NAMALWA (cell line): Measurements from ENCODE around the gene TECR.
A peak's percentile ranks its signal among the peaks of the same experiment; 100 is the strongest.
"Not testable (repeated sequence)": the region's sequence is repeated elsewhere in the genome, so short reads cannot be mapped to it uniquely, and the experiment has no call there.

Experiments used
- DNase-seq: peaks from one replicate; pipeline ENCODE4 v3.0.0-alpha.2; 2015; ENCODE audit warnings: low spot score

The TECR gene

GRCh38 chr19:14540741-14541525, 11.5 kb downstream of the TECR start:
- no peak for DNase-seq

- DNase-seq: not testable (repeated sequence)
These were observed 12.6 kb downstream of the TECR start for GRCh38 chr19:14541979-14542378.

- no peak for DNase-seq
These were observed 13.4 kb downstream of the TECR start for GRCh38 chr19:14542711-14543328.

GRCh38 chr19:14544047-14544446, 14.7 kb downstream of the TECR start:
- DNase-seq: no peak

DNA sequence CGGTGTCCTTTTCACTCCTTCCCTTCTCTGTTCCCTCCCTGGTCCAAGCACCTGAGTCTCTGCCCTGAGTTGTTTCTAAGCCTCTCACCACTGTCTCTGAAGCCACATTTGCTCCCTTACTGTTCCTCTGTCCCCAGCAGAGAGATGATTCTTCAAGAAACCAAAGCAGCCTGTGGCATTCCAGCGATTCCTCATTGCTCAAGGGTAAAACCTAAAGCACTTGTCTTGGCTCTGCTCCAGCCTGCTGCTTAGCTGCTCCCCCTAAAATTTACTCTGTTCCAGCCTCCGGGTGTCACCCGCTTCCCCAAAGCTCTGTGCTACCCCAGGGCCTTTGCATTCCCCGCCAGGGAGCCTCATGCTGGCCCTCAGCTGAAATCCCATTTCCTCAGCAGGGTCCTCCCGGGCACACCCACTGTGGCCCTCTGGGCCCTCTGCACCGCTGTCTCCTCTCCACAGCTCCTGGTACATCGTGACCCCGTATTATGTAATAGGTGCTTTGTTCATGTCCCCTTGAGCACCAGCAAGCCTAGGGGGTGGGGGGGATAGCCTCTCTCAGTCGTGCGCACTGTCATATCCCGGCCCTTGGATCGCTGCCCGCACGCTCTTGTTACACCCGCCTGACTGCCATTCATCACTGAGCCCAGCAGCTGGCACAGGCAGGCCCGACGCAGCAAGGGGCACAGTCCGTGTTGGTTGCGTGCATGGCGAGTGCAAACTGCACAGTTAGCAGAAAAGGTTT, 15.8 kb downstream of the TECR start:
- DNase-seq: no peak

GRCh38 chr19:14545716-14546082, 16.3 kb downstream of the TECR start:
- no peak for DNase-seq

- DNase-seq: no peak
These were observed 20.9 kb downstream of the TECR start for GRCh38 chr19:14550201-14550754.

DNA sequence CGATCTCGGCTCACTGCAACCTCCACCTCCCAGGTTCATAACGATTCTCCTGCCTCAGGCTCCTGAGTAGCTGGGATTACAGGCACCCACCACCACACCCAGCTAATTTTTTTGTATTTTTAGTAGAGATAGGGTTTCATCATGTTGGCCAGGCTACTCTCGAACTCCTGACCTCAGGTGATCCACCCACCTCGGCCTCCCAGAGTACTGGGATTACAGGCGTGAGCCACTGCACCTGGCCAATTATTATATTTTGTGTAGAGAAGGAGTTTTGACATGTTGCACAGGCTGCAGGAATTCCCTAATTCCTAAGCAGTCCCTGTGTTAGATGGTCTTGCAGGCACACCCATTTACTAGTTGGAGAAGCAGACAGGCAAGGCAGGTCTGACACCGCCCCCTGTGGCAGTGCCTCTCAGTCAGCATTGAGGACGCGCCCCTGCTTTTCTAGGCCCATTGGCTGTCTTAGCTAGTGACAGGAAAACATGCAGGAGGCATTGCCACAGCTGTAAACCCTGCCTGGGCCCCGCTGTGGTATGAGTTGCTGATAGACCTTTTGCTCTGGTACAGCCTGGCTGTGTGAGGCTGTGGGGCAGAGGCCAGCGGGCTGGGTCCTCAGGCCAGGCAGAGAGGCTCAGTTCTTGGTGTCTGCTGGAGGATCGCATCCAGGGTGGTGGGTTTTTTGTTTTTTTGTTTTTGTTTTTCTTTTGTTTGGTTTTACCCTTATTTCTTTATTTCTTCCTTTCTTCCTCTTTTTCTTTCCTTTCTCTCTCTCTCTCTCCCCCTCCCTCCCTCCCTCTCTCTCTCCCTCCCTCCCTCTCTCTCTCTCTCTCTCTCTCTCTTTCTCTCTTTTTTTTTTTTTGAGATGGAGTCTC, 22.0 kb downstream of the TECR start:
- peak; percentile 95 for DNase-seq

- not testable (repeated sequence) for DNase-seq
These were observed 22.6 kb downstream of the TECR start for GRCh38 chr19:14552006-14552360.

GRCh38 chr19:14553042-14553938, 23.9 kb downstream of the TECR start:
- no peak for DNase-seq

DNA sequence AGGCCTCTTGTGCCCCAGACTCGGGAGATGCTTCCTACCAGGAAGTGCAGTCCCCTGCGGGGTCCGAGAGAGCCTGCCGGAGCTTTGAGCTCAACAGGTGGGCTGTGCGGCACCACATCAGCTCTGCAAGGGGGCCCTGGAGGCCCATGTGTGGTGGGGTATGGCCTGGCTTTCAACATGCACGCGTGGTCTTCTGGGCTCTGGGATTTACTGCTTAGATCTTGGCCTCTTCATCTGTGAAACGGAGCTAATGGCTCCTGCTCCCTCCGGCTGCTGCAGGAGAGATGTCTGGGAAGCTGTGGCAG, 24.5 kb downstream of the TECR start:
- no peak for DNase-seq

GRCh38 chr19:14554382-14554812, 25.0 kb downstream of the TECR start:
- DNase-seq: no peak

DNA sequence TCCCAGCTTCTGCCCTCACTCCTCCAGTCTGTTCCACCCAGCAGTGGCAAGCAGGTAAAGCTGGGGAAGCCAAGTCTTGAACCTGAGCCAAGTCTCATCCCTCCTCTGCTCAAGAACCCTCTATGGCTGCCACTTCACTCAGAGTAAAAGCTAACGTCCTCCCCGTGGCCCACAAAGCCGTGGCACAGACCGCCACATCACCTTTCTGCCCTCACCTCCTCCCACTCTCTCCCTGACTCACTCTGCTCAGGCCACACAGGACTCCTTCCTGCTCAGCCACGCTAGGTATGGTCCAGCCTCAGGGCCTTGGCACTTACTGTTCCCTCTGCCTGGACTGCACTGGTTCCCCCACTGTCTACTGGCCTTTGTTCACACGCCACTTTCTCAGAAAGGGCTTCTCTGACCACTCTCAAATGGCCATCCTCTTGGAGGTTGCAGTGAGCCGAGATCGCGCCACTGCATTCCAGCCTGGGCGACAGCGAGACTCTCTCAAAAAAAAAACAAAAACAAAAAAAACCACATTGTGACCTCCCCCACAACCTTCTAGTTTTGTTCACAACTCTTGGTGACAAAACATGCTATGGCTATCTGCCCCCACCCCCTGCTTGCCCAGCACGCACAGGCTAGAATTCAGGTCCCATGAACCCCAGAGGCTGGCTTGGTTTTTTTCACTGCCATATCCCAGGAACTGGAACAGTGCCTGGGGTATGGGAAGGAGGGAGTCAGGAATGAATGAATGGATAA, 26.7 kb downstream of the TECR start:
- DNase-seq: no peak

- peak; percentile 79 for DNase-seq
These were observed 27.3 kb downstream of the TECR start for GRCh38 chr19:14556662-14557188.

DNA sequence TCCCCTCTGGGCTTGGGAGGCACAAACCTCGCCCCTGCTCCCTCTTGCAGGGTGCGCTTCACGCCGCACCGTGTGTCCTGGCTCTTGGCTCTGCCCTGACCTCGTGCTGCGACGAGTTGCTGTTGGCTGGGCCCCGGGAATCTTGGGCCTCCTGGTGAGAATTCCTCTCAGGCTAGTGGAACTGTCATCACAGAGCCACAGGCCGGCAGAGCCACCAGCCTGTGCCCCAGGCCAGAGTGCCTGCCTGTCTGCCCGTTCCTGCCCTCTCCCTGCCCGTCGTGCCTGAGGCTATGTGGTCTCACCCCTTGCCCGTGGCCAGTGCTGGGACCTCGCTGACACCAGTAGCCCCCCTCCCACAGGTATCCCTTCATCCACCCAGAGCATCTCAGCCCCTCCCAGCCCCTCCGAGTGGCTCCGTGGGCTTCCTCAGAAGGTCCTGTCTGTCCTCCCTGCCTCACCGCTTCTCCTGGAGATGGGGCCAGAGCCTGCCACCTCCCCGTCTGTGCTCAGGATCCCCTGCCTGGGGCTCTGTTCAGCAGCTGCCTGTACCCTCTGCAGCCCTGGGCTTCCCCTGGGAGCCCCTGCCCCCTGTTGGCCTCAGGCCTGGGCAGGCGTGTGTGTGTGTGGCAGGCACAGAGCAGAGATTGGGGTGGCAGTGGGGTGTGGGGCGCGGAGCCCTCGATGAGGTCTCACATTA, 29.1 kb downstream of the TECR start:
- no peak for DNase-seq

DNA sequence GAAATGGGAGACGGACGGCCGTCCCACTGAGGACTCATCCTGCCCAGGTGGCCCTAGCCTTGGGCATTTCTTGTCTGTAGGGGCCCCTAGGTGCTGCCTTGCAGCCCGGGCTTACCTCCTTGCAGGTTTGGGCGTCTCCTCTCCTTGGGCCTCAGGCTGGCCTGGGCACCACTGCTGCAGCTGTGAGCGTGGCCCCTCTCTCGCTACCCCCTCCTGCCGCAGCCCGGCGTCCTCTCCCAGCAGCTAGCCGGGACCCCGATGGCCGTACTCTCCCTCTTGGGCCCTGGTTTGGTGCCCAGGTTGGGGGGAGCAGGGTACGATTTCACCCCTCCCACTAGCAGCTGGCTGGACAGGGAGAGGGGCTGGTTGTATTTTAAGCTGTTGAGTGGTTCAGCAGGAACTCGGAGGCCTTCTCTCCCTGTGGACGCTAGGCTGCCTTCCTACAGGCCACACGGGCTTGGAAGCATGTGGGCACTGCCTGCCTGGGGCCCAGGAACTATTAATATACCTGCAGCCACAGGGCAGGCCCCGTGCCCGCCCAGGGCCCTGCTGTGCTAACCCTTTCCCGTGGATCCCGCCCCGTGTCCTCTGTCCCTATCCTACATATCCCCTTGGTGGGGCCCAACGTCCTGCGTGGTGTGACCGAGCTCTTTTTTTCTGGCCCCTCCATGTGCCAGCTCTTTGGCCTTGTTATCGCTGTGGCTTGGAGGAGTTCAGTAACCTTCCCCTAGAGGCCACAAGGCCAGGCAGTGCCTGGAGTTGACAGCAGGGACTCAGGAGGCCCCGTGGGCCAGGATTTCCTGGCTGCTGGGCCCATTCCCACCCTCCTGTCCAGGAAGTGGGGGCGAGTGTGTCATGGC, 30.8 kb downstream of the TECR start:
- DNase-seq: no peak

DNA sequence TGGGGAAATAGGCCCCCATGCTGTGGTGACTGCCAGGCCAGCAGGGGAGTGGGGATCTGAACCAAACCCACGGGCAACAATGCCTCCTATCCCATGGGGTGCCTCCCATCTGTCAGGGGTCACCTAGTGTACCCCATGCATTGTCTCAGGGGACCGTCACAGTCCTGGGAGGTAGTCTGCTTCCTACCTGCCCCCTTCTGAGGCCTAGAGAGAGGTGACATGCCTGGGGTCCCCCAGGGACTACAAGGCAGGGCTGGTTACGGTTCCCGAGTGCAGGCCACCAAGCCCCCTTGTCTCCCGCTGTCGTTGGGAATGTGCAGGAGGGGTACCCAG, 31.3 kb downstream of the TECR start:
- DNase-seq: no peak

DNA sequence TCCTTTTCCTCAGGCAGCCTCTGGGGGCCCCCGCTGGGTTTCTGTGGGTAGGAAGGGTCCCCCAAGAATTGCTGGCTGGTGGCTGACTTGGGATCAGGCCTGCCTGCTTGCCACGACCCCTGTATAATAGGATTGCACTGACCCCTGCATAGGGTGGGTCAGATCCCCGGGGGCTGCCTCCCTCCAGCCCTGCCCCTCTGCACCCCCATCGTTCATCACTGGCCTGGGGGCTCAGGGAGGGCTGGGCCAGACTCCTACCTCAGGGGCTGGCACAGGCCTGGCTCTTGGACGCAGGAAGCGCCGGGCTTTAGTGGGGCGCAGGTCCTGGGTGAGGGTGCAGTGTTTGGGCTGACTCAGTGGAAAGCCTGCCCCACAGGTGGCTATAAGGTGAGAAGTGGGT, 31.9 kb downstream of the TECR start:
- no peak for DNase-seq
